Urinary bladder (tissue), 4 donors: ENCODE measurements around the gene BICD2. TPM values are rescaled to one million over a fixed set of nuclear protein-coding genes. Genes with fewer than 3 reads are reported as not detected.

Source experiments
- DNase-seq: peaks from one replicate; pipeline ENCODE4 v3.0.0-alpha.2; 2015; ENCODE audit errors: extremely low spot score
- H3K27ac ChIP-seq: one replicate; pipeline ENCODE4 v1.5.1; 2013; ENCODE audit warnings: low read depth, mild to moderate bottlenecking, moderate library complexity
- H3K36me3 ChIP-seq: one replicate; pipeline ENCODE4 v1.6.1; 2013; ENCODE audit warnings: mild to moderate bottlenecking, moderate library complexity; ENCODE audit not compliant: insufficient read depth
- H3K4me1 ChIP-seq: one replicate; pipeline ENCODE4 v1.6.1; 2013; ENCODE audit warnings: mild to moderate bottlenecking, moderate library complexity; ENCODE audit not compliant: insufficient read depth
- H3K4me3 ChIP-seq: one replicate; pipeline ENCODE4 v1.5.1; 2013; ENCODE audit warnings: low read depth, low read length
- WGBS: extraction: QIAGEN DNeasy Blood & Tissue Kit; methylation state at CpG from one replicate; pipeline ENCODE4 v1.1.7; 2013; 5-methylcytosine and 5-hydroxymethylcytosine counted together
- polyA plus RNA-seq: library from polyadenylated mRNA; stranded (reverse); fragments of 200-250 nt; gene quantifications from one replicate; pipeline ENCODE4 v1.2.3, GENCODE V29; 2013
- total RNA-seq: library from RNA; depleted of rRNA; stranded (reverse); fragments of >200 nt; gene quantifications from one replicate; pipeline ENCODE4 v1.2.3, GENCODE V29; 2014
- donor health status: healthy with polysubstance abuse.
- donor health status: healthy.

Gene BICD2
- total and polyA plus RNA-seq, 2 donors, result 30.4 to 32.9 TPM

DNA sequence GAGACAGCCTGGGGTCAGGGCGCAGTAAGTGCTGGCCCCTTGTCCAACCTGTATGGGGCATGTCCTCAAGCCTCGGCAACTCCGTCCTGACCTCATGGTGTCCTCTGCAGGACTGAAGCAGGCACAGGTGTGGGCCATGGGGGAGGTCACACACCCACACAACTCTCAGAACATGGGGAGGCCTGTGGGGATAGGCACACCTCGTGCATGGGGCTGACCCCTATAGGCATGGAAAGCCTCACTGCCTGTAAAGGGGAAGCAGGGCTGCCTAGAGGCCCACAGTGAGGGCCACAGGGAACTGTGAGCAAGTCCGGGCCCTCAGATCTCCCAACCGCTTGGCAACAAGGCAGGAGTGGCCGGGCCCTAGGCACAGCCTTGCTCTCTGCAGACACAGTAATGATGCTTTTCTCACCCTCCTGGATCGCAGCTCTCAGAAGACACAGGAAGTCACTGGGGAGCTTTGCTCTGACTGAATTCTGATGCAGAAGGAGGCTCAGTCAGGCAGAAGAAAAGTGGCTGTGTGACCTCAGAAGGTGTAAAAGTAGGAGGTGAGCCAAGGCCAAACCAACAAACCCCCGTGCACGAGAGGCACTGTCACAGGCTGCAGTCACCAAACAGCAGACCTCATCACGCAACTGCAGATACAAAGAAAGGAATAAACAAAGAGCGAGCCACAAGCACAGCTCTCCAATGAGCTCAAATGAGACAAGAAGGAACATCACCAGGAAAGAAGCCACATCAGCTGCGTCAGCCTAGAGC is 100.1 kb downstream of the BICD2 start:
- H3K27ac ChIP-seq, result no peak overlapping the region
- H3K4me1 ChIP-seq, result no peaks in the 10 kb centered on the region
- no peaks in the 10 kb centered on the region for H3K36me3 ChIP-seq
- 78% methylated on average over 13 of the region's 13 CpGs for WGBS
- no peak overlapping the region for H3K4me3 ChIP-seq
- DNase-seq, result no peak

DNA sequence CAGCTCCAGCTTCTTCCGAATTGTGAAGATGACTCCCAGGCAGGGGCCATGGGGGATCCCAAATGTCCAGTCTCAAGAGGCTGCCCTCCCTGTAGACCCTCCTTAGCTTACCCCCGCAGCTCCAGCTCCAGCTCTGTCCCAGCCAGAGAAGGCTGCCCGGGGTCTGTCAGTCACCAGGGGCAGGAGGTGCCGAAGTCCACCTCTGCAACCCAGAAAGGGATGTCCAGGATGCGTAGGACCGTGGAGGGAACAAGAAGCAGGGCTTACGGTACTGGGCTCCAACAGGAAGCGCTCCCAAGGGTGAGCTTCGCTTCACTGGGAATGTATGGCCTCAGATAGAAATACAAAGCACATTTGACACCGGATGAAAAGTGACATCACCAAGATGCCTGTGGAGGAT is 100.7 kb downstream of the BICD2 start:
- no peak for DNase-seq
- H3K27ac ChIP-seq, result no peak overlapping the region
- no peaks in the 10 kb centered on the region for H3K36me3 ChIP-seq
- no peaks in the 10 kb centered on the region for H3K4me1 ChIP-seq
- 92% methylated on average over 10 of the region's 10 CpGs for WGBS
- no peak overlapping the region for H3K4me3 ChIP-seq

DNA sequence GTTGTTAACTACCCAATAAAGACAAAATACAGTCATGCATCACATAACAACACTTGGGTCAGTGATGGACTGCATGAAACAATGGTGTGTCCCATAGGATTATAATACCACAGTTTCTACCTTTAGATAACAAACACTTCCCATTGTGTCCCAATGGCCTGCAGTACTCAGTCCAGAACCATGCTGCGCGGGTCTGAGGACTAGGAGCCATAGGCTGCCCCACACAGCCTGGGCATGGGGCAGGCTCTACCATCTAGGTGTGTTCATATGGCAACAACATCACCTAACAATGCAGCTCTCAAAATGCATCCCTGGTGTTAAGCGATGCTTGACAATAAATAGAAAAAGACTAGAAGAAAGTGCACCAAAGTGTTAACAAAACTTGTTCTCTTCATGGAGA is 101.5 kb downstream of the BICD2 start:
- Histone ChIP-seq H3K27ac (no peak overlapping the region), H3K36me3 (no peaks in the 10 kb centered on the region), H3K4me3 (no peak overlapping the region), H3K4me1 (no peaks in the 10 kb centered on the region)
- DNase-seq, result no peak
- 96% methylated on average over 3 of the region's 3 CpGs for WGBS

DNA sequence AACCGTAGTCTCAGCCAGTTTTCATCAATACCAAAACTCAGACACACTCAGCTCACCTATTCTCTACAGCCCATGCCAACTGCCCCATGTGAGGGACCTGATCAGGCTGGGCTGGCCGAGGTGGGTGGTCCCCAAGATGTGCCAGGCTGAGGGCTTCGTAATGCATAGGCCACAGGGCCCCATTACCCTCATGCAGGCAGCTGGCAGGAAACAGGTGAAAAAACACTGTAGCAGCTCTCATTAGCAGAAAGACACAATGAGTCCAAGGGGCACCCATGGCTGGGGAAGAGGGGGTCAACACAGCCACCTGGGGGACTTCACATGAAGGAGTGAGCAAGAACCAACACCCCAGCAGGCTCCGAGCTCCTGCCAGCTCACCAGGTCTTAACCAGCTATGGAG is 102.9 kb downstream of the BICD2 start:
- no peaks in the 10 kb centered on the region for H3K36me3 ChIP-seq
- H3K4me1 ChIP-seq, result no peaks in the 10 kb centered on the region
- DNase-seq, result no peak
- no peak overlapping the region for H3K27ac ChIP-seq
- WGBS, result 92% methylated on average over 4 of the region's 4 CpGs
- no peak overlapping the region for H3K4me3 ChIP-seq

Other genes starting within 250 kb of the BICD2 start
- gene ECM2, start 228.8 kb downstream of the BICD2 start, total RNA-seq, result 64.1 TPM
- gene ECM2, start 228.8 kb downstream of the BICD2 start, polyA plus RNA-seq, result 7.1 TPM
- gene IPPK, start 94.7 kb downstream of the BICD2 start, total RNA-seq, result 10.1 TPM
- gene IPPK, start 94.7 kb downstream of the BICD2 start, polyA plus RNA-seq, result 5.3 TPM
- 44.1 TPM for gene ZNF484, start 113.2 kb upstream of the BICD2 start, total RNA-seq
- gene ZNF484, start 113.2 kb upstream of the BICD2 start, polyA plus RNA-seq, result 2.2 TPM
- 7.4 TPM for gene FGD3, start 182.7 kb upstream of the BICD2 start, total RNA-seq
- 5.8 TPM for gene FGD3, start 182.7 kb upstream of the BICD2 start, polyA plus RNA-seq